Measurements from ENCODE around the gene FAM9A.

GRCh38 chrX:8841911-8842310, 40.7 kb upstream of the FAM9A start:
- no peak for TF ChIP-seq CTCF (conservative IDR thresholded peaks at IDR 0.05; ENCODE audit: low read depth, low read length)
- TF ChIP-seq EZH2 (IDR thresholded peaks at IDR 0.05; ENCODE audit: borderline replicate concordance, low read depth, low read length, poor library complexity, severe bottlenecking), result no peak
